Stimulated activated naive CD4-positive, alpha-beta T cell (primary cell): Measurements from ENCODE around the gene STAU1.
"Not testable (repeated sequence)": the region's sequence is repeated elsewhere in the genome, so short reads cannot be mapped to it uniquely, and the experiment has no call there.

Experiments
- DNase-seq, 6 experiments: peaks; one replicate each; lab custom pipeline; 2025; lab: John Stamatoyannopoulos, UW

Gene STAU1

DNA sequence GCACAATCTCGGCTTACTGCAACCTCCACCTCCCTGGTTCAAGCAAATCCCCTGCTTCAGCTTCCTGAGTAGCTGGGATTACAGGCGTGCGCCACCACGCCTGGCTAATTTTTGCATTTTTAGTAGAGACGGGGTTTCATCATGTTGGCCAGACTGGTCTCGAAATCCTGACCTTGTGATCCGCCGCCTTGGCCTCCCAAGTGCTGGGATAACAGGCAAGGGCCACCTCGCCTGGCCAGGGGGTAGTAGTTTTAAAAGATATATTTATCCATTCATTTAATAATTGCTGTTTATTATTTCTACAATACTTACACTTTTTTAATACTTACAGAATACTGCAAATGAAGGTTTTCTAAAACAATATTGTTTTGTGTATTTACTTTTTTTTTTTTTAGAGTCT lies 15.6 kb upstream of the STAU1 start:
- DNase-seq: no peak

DNA sequence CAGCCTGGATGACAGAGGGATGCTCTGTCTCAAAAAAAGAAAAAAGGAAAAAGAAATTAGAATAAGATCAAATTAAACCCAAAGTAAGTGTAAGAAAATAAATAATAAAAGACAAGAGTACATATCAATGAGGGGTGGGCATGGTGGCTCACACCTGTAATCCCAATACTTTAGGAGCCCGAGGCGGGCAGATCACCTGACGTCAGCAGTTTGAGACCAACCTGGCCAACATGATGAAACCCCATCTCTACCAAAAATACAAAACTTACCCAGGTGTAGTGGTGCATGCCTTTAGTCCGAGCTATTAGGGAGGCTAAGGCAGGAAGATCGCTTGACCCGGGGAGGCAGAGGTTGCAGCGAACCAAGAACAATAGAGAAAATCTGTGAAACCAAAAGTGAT lies 14.9 kb upstream of the STAU1 start:
- DNase-seq: no peak

DNA sequence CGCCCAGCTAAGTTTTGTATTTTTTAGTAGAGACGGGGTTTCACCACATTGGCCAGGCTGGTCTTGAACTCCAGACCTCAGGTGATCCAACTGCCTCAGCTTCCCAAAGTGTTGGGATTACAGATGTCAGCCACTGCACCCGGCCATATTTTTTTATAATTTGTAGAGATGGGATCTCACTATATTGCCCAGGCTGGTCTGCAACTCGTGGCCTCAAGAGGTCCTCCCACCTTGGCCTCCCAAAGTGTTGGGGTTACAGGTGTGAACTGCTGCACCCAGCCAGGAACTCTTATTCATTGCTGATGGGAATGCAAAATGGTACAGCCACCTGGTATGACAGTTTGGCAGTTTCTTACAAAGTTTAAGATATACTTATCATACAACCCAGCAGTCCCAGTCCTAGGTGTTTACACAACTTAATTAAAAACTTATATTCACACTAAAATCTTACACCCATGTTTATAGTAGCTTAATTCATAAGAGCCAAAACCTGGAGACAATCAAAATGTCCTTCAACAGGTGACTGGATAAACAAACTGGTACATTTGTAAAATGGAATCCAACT lies 11.7 kb upstream of the STAU1 start:
- no peak for DNase-seq

DNA sequence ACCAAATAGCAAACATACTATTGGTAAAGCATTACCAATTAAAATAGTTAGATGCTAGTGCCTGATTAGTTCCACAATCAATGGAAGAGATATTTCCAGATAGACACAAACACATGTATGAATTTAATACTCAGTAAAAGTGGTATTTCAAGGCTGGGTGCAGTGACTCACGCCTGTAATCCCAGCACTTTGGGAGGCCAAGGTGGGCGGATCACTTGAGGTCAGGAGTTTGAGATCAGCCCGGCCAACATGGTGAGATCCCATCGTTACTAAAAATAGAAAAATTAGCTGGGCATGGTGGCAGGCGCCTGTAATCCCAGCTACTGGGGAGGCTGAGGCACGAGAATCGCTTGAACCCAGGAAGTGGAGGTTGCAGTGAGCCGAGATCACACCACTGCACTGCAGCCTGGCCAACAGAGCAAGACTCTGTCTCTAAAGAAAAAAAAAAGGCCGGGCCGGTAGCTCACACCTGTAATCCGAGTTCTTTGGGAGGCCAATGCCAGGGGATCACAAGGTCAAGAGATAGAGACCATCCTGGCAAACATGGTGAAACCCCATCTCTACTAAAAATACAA lies 4.9 kb upstream of the STAU1 start:
- not testable (repeated sequence) for DNase-seq

DNA sequence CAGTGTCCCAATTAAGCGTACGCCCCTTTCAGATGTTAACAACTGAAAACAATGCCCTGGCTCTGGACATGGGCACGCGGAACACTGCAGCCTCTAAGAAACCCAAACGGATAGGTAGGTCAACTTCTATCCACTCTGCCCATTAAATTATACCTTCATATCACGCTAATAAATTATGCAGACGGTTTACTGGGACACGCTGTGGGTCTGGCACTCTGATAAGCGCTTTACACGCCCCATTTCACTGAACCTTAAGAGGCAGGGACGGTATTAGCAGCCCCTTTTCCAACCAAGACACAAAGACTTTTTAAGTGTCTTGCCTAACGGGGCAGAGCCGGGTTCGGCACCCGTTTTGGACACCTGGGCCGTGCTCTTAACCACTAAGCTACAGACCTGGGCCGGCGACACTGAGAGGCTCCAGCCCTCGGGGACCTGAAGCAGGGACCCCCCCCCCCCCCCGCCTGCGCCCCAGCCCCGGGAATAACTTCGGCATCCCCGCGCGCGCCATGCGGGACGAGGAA lies 744 bp downstream of the STAU1 start:
- DNase-seq: peak in 1 of 6 experiments; percentile 44

DNA sequence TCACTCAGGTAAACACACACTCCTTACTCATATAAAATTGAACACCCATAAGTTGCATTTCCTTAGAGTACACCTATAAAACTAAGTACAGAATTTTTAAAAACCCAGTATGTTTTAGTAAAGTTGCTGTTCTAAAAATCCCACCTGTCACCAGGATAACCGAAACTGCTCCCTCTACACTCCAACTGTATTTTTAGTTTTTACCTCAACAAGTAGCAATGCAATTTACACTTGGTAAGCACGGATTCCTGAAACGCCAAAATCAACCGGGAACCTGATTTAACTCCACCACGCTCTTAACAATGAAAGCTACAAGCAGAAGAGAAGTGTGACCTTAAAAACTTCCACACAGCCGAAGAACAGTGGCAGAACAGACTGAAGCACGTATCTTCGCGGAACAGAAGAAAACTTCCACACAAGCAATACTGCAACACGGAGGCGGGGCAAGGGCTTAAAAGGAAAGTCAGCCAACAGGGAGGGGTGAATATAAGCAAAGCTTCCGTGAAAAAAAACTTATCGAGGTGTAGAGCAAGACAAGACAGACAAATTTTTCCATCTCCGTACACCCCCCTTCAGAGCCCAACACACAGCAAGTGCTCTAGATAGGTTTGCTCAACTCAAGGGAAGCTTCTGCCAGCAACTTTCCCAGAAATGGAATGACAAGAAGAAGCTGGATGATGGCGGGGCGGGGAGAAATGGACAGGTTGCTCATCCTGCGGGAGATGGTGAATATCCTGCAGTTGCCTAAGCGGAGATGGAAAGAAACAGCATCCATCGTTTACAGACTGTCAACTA lies 1.4 kb downstream of the STAU1 start:
- DNase-seq: peak; percentile 37 to 73 (median 64)

DNA sequence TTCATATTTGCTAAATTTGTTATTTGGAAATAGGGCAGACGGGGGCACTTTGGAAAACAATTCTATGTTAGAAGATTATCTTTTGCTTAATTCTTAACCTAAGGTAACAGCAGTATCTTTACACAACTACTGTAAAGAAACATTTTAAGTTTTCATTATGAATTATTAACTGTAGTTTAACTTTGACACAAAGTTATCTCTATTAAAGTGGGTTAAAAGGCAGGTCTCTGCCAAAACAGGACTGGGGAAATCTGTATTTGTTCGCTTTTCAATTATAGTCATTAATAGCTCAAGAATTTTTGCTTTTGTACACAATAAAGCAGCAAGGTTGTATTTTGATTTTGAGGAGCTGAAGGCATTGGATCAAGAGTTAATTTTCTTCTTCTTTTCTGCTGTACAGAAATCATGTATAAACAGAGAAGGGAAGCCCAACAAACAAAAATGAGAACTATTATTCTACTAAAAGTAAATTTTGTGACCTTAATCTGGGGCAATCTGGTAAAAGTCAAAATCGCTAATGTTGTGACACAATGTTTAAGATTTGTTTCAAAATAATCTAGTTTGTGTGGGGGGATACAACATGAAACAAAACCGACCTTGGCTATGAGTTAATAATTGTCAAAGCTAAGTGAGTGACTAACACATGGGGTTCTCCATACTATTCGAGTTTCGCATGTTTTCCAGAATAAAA lies 2.9 kb downstream of the STAU1 start:
- DNase-seq: no peak

DNA sequence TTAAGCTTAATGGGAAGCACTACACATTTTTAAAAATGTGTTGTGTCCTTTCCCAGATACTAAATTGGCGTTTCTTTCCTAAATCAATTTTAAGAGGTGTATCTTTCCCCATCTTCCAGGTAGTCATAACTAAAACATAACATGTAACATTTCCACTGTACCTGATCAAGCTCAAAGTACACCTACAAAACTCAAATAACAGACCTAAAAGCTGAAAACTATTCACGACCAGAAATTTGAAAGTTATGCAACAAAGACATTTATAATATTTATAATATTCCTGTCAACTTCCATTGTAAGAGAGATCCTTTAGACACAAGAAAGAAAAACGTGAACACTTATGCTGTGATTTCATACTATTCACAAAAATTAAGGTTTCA lies 3.5 kb downstream of the STAU1 start:
- no peak for DNase-seq

DNA sequence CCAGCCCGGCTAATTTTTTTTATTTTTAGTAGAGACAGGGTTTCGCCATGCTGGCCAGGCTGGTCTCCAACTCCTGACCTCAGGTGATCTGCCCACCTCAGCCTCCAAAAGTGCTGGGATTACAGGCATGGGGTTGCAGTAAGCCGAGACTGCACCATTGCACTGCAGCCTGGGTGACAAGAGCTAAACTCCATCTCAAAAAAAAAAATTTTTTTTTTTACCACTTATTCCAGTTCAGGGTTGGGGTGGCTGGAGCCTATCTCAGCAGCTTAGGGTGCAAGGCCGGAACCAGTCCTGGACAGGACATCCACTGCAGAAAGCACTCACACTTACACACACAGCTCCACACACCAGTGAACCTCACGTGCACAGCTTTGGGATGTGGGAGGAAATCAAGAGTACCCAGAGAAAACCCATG lies 4.0 kb downstream of the STAU1 start:
- not testable (repeated sequence) for DNase-seq

DNA sequence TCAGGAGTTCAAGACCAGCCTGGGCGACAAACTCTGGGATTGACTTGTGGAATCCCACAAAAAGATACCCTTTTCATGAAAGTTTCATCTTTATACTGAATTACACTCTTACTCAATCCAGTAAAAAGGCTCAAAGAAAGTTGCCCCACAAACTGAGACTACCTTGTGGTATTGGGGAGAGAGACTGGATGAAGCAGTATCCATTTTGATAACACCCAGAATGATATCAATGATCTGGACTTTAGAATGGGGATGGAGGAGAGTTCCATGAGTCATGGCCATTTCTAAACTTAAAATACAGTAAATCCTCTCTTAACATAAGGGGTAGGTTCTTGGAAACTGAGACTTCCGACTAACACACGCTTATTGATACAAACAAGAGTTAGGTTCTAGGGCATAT lies 4.7 kb downstream of the STAU1 start:
- no peak for DNase-seq

DNA sequence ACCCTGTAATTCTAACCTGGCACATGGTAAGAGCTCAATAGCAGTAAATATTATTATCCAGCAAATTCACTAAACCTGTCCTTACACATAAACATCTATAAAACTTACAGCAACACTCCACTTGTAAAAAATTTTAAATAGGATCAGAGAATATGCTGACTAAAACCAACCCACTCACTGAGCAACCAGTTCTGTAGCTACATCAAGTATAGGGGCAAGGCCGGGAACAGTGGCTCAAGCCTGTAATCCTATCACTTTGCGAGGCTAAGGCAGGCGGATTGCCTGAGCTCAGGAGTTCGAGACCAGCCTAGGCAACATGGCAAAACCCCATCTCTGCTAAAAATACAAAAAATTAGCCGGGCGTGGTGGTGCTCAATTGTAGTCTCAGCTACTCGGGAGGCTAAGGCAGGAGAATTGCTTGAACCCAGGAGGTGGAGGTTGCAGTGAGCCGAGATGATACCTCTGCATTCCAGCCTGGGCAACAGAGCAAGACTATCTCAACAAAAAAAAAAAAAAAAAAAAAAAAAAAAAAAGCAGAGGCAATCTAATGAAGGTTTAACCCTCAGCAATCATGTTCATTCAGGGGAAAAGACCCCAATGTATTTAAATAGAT lies 6.8 kb downstream of the STAU1 start:
- DNase-seq: no peak

DNA sequence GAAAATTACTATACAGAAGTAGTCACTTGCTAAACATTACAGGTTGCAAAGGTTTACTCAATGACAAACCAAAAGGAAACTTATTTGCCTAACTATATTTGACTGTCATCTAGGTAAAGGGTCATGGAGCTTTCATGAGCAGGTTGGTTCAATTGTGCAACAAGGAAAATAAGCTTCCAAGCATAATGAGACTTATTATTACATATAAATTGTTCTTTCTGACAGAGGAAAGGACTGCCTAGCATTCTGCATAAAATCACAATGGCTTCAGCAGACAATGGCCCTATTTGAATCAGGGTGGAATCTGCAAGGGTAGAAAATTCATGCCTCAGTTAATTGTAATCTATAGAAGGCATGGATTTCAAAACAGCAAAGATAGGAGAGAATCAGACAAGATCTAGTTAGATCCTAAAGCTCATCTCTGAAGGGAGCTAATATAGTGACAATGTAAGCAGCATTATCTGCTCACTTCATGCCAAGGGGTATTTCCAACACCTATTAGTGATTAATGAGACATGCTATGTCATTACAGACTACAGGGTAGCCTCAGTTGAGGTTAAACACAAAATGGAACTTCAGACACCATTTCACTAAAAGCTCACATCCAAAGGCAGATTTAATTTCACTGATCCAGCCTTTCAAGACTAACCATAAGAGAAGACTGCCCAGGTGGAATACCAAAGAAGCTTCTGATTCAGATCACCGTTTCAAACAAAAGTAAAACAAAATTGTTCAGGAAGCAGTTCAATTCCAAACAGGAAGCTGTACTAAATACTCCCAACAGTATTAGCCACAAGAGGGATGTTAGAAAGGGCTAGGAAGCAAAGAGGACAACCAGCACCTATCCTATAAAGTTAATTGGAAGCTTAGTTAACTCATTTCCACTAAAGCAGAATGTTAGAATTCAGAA lies 8.5 kb downstream of the STAU1 start:
- no peak for DNase-seq

DNA sequence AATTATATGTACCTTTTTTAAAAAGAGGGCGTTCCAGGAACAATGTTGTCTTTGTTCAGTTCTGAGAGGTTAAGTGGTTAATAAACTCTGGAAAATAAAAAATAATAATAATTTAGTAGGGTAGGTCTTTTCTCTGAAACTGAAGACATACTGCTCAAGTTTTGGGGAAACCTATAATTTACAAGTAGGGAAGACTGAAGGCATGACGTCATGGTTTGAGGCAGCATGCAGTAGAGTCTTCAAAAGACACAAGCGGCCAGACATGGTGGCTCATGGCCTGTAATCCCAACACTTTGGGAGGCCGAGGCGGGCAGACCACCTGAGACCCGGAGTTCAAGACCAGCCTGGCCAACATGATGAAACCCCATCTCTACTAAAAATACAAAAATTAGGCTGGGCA lies 14.0 kb downstream of the STAU1 start:
- no peak for DNase-seq

DNA sequence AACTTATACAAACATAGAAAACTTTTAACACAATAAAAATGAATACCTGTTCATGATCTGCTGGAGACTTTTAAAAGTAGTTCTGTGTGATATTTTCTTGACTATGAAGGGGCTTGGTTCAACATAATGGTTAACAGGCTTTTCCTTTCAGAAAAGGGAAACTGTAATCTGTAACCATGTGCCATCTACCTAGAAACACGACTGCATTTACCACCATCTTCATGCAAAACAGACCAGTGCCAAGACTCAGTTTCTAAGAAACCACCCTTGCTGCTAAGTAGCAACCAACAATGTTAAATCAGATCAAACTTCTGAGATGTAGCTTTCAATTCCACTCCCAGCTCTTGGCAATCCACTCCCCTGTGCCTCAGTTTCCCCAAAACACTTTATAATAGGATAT lies 15.7 kb downstream of the STAU1 start:
- no peak for DNase-seq

DNA sequence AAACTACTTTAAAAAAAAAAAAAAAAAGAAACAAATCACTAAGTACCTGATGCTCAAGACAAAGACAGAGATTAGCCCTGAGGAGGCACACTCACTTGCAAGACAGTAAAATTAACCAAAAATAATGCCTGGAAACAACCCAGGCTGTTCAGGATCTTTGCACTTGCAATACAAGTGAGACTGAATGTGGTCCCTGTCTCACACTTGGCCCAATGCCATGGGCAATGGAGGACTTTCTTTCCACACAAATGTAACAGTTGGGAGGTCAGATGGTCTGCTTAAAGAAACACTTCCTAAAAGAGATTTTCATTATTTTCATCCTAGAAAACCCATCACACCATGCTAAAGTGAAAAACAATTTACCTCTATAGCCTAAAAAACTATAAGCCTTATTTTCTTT lies 16.2 kb downstream of the STAU1 start:
- DNase-seq: no peak

DNA sequence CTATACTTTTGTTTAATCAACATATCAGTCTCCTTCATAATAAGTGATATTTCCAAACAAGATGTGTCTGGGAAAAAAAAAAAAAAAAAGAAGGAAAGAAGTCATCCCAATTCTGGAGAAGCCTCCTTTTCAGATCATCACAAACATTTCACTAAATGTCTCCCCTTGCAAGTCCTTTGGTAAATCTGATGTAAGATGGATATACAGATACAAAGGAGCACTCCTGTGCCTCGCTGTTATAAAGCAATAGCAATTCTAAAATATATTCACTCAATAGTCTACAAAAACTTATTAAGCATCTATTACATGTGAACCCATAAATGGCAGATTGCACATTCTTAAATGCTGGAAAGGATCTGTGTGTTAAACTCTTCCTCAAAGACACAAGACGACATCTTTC lies 17.4 kb downstream of the STAU1 start:
- DNase-seq: no peak

DNA sequence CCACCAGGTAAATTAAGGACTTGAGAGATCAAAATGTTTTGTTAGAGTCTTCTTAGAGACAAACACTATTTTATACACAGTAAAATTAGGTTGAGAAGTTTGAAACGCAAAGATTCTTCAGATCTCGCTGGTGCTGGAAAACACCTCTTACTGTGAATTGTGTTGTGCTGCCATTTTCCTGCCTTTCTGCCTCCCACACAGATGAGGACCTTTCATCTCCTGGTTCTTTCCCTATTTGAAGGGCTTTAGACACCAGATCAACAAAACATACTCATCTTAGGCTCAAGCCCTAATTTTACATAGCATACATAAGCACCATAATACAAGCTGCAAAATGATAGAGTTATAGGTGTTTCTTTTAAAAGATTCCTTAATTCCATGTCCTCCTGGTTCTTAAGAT lies 18.6 kb downstream of the STAU1 start:
- no peak for DNase-seq

DNA sequence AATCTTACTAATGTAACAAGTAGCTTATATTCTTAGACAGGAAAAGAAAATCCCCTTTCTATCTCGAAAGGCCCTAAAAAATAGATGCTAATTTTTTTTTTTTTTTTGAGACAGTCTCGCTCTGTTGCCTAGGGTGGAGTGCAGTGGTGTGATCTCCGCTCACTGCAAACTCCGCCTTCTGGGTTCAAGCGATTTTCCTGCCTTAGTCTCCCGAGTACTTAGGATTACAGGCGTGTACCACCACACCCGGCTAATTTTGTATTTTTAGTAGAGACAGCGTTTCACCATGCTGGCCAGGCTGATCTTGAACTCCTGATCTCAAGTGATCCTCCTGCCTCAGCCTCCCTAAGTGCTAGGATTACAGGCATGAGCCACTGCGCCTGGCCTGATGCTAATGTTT lies 19.3 kb downstream of the STAU1 start:
- DNase-seq: not testable (repeated sequence)

DNA sequence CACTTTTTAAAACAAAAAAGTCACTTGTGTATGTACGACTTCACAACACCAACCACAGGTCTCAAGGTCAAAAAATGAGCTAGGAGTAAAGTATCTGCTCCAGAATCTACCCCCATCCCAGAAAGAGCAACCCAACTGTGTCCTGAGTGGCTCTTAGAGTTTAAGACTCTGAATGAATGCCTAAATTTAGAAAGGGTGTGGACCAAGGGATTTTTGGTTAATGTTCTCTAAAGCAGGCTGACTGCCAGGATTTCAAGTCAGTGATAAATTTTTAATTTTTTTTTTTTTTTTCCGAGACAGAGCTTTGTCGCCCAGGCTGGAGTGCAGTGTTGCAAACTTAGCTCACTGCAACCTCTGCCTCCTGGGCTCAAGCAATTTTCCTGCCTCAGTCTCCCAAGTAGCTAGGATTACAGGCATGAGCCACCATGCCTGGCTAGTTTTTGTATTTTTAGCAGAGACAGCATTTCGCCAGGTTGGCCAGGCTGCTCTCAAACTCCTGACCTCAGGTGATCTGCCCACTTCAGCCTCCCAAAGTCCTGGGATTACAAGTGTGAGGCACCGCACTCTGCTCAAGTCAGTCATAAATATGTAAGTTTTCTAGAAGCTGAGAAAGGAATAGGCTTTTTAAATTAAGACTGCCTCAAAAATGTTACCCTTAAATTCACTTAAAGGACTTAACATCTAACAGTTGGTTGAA lies 20.2 kb downstream of the STAU1 start:
- no peak for DNase-seq
